Jurkat, Clone E6-1 (cell line): ENCODE results near the gene GAK.

Source experiments
- DNase-seq: peaks from one replicate; pipeline ENCODE4 v3.0.0-alpha.2; 2011; ENCODE audit warnings: low read depth, low spot score
- H3K4me3 ChIP-seq: 2 replicates; pipeline ENCODE4 v1.5.1; 2011; ENCODE audit warnings: mild to moderate bottlenecking, low read length, control low read depth, moderate library complexity

Gene GAK

GRCh38 chr4:865121-865465 lies 67.0 kb downstream of the GAK start:
- DNase-seq: no peak

GRCh38 chr4:864456-865120 lies 67.5 kb downstream of the GAK start:
- no peak overlapping the region for H3K4me3 ChIP-seq
- no peak for DNase-seq

More at GRCh38 chr4:865121-865465, 67.0 kb downstream of the GAK start:
- H3K4me3 ChIP-seq: no peak overlapping the region

- no peak overlapping the region for H3K4me3 ChIP-seq
- no peak for DNase-seq
Measured at GRCh38 chr4:860561-860960, 71.6 kb downstream of the GAK start.

GRCh38 chr4:859496-859895 lies 72.6 kb downstream of the GAK start:
- no peak for DNase-seq

GRCh38 chr4:858831-859451 lies 73.2 kb downstream of the GAK start:
- H3K4me3 ChIP-seq: no peak overlapping the region
- no peak for DNase-seq

More at GRCh38 chr4:859496-859895, 72.6 kb downstream of the GAK start:
- H3K4me3 ChIP-seq: no peak overlapping the region

- H3K4me3 ChIP-seq: no peak overlapping the region
- no peak for DNase-seq
Measured at GRCh38 chr4:858041-858481, 74.1 kb downstream of the GAK start.

- DNase-seq: no peak
Measured at GRCh38 chr4:857461-857860, 74.7 kb downstream of the GAK start.

GRCh38 chr4:856225-856901 lies 75.8 kb downstream of the GAK start:
- DNase-seq: no peak
- no peak overlapping the region for H3K4me3 ChIP-seq

More at GRCh38 chr4:857461-857860, 74.7 kb downstream of the GAK start:
- no peak overlapping the region for H3K4me3 ChIP-seq

GRCh38 chr4:855880-856224 lies 76.3 kb downstream of the GAK start:
- H3K4me3 ChIP-seq: no peak overlapping the region
- no peak for DNase-seq

- no peak for DNase-seq
- H3K4me3 ChIP-seq: no peak overlapping the region
Measured at GRCh38 chr4:854356-854755, 77.8 kb downstream of the GAK start.

- no peak overlapping the region for H3K4me3 ChIP-seq
- DNase-seq: no peak
Measured at GRCh38 chr4:853416-853781, 78.7 kb downstream of the GAK start.

- H3K4me3 ChIP-seq: no peak overlapping the region
- no peak for DNase-seq
Measured at GRCh38 chr4:851701-852430, 80.2 kb downstream of the GAK start.

GRCh38 chr4:850323-850945 lies 81.7 kb downstream of the GAK start:
- DNase-seq: no peak
- no peak overlapping the region for H3K4me3 ChIP-seq

GRCh38 chr4:849478-850175 lies 82.5 kb downstream of the GAK start:
- no peak overlapping the region for H3K4me3 ChIP-seq
- DNase-seq: no peak

GRCh38 chr4:848803-849477 lies 83.2 kb downstream of the GAK start:
- DNase-seq: no peak
- no peak overlapping the region for H3K4me3 ChIP-seq

- no peak overlapping the region for H3K4me3 ChIP-seq
- no peak for DNase-seq
Measured at GRCh38 chr4:848307-848691, 83.8 kb downstream of the GAK start.

- DNase-seq: no peak
- H3K4me3 ChIP-seq: no peak overlapping the region
Measured at GRCh38 chr4:845836-846251, 86.3 kb downstream of the GAK start.

- DNase-seq: no peak
- no peak overlapping the region for H3K4me3 ChIP-seq
Measured at GRCh38 chr4:845233-845835, 86.8 kb downstream of the GAK start.
